HEK293 (cell line): ENCODE results near the gene TMEM218.

Source experiments
- CTCF ChIA-PET: fragments of 350-600 bp; formaldehyde crosslinking; extraction: SDS; loops from one replicate; lab custom pipeline; 2021; ENCODE audit warnings: antibody characterized with exemption; lab: Yijun Ruan, JAX
- POLR2A ChIA-PET: fragments of 300-600 bp; formaldehyde crosslinking; extraction: SDS; loops from one replicate; lab custom pipeline; 2020; ENCODE audit warnings: antibody characterized with exemption, inconsistent platforms; lab: Yijun Ruan, JAX
- H3K27ac ChIP-seq: fragments of 200-500 bp; sonication (Bioruptor generic); 2 replicates; pipeline ENCODE4 v1.5.1; 2014; ENCODE audit warnings: low read depth, low read length, control low read depth, inconsistent platforms; ENCODE audit errors: extremely low read depth
- H3K36me3 ChIP-seq, 2 experiments: fragments of 200-500 bp in 1 of 2; sonication (Bioruptor generic) in 1 of 2; 1 replicate in 1 of 2; 2 replicates in 1 of 2; pipeline ENCODE4 v1.5.1; 2014 to 2017; ENCODE audit warnings: inconsistent platforms in 2 of 2, low read length in 2 of 2; ENCODE audit not compliant: control insufficient read depth in 2 of 2, insufficient read depth in 1 of 2
- H3K4me1 ChIP-seq: fragments of 200-500 bp; sonication (Bioruptor generic); 2 replicates; pipeline ENCODE4 v1.5.1; 2014; ENCODE audit warnings: mild to moderate bottlenecking, low read length, inconsistent platforms; ENCODE audit not compliant: control insufficient read depth, insufficient read depth
- H3K4me3 ChIP-seq: 2 replicates; pipeline ENCODE4 v1.5.1; 2011; ENCODE audit warnings: low read depth, mild to moderate bottlenecking, control low read depth, low read length, moderate library complexity
- H3K9me3 ChIP-seq: fragments of 200-500 bp; sonication (Bioruptor generic); 2 replicates; pipeline ENCODE4 v1.5.1; 2014; ENCODE audit warnings: low read depth, low read length, inconsistent platforms; ENCODE audit not compliant: control insufficient read depth, insufficient read depth
- GLIS1 ChIP-seq: fragments of 450-650 bp; formaldehyde crosslinking; IDR thresholded peaks from 2 replicates; pipeline ENCODE4 v1.5.1; 2016; ENCODE audit warnings: missing biosample characterization, missing genetic modification characterization
- KLF9 ChIP-seq: fragments of 450-650 bp; formaldehyde crosslinking; IDR thresholded peaks from 2 replicates; pipeline ENCODE4 v1.5.1; 2016; ENCODE audit warnings: missing biosample characterization, missing genetic modification characterization, low read depth
- SP2 ChIP-seq: fragments of 450-650 bp; formaldehyde crosslinking; IDR thresholded peaks from 2 replicates; pipeline ENCODE4 v1.5.1; 2016; ENCODE audit warnings: missing biosample characterization, missing genetic modification characterization
- ZBTB1 ChIP-seq: fragments of 450-650 bp; formaldehyde crosslinking; IDR thresholded peaks from 2 replicates; pipeline ENCODE4 v1.5.1; 2016; ENCODE audit warnings: missing biosample characterization, missing genetic modification characterization
- ZFHX2 ChIP-seq: fragments of 450-650 bp; formaldehyde crosslinking; conservative IDR thresholded peaks from 2 replicates; pipeline ENCODE4 v1.5.1; 2016; ENCODE audit warnings: missing biosample characterization, missing genetic modification characterization
- ZNF10 ChIP-seq: fragments of 450-650 bp; formaldehyde crosslinking; IDR thresholded peaks from 2 replicates; pipeline ENCODE4 v1.5.1; 2017; ENCODE audit warnings: missing biosample characterization, missing genetic modification characterization
- ZNF112 ChIP-seq: fragments of 450-650 bp; formaldehyde crosslinking; IDR thresholded peaks from 2 replicates; pipeline ENCODE4 v1.5.0; 2017; ENCODE audit warnings: missing biosample characterization, missing genetic modification characterization
- ZNF146 ChIP-seq: fragments of 450-650 bp; formaldehyde crosslinking; IDR thresholded peaks from 2 replicates; pipeline ENCODE4 v1.5.1; 2016; ENCODE audit warnings: missing biosample characterization, missing genetic modification characterization
- ZNF19 ChIP-seq: fragments of 450-650 bp; formaldehyde crosslinking; IDR thresholded peaks from 2 replicates; pipeline ENCODE4; 2016; ENCODE audit warnings: missing biosample characterization, missing genetic modification characterization, low read depth
- ZNF350 ChIP-seq: fragments of 450-650 bp; formaldehyde crosslinking; IDR thresholded peaks from 2 replicates; pipeline ENCODE4 v1.5.0; 2017; ENCODE audit warnings: missing biosample characterization, mild to moderate bottlenecking, missing genetic modification characterization
- ZNF366 ChIP-seq: fragments of 450-650 bp; formaldehyde crosslinking; conservative IDR thresholded peaks from 2 replicates; pipeline ENCODE4 v1.5.1; 2016; ENCODE audit warnings: missing biosample characterization, missing genetic modification characterization
- ZNF624 ChIP-seq: fragments of 450-650 bp; formaldehyde crosslinking; IDR thresholded peaks from 2 replicates; pipeline ENCODE4 v1.5.1; 2017; ENCODE audit warnings: missing biosample characterization, missing genetic modification characterization
- ZNF654 ChIP-seq: fragments of 450-650 bp; formaldehyde crosslinking; IDR thresholded peaks from 2 replicates; pipeline ENCODE4 v1.5.1; 2016; ENCODE audit warnings: low read depth, missing biosample characterization, missing genetic modification characterization
- TF ChIP-seq, protein P1 (sequence below): fragments of 450-650 bp; formaldehyde crosslinking; IDR thresholded peaks from 2 replicates; pipeline ENCODE4 v1.5.1; 2016; ENCODE audit warnings: missing biosample characterization, missing genetic modification characterization
- TF ChIP-seq, protein P2 (sequence below): fragments of 450-650 bp; formaldehyde crosslinking; conservative IDR thresholded peaks from 2 replicates; pipeline ENCODE4 v1.5.1; 2016; ENCODE audit warnings: low read depth, missing biosample characterization, missing genetic modification characterization
- TF ChIP-seq, protein P3 (sequence below): fragments of 450-650 bp; formaldehyde crosslinking; IDR thresholded peaks from 2 replicates; pipeline ENCODE4 v1.5.1; 2016; ENCODE audit warnings: missing biosample characterization, missing genetic modification characterization
- TF ChIP-seq, protein P4 (sequence below): fragments of 450-650 bp; formaldehyde crosslinking; IDR thresholded peaks from 2 replicates; pipeline ENCODE4 v1.5.1; 2016; ENCODE audit warnings: missing biosample characterization, missing genetic modification characterization
- TF ChIP-seq, protein P5 (sequence below): fragments of 450-650 bp; formaldehyde crosslinking; IDR thresholded peaks from 2 replicates; pipeline ENCODE4 v1.5.1; 2016; ENCODE audit warnings: missing biosample characterization, missing genetic modification characterization
- TF ChIP-seq, protein P6 (sequence below): fragments of 450-650 bp; formaldehyde crosslinking; IDR thresholded peaks from 2 replicates; pipeline ENCODE4 v1.5.1; 2017; ENCODE audit warnings: missing biosample characterization, mild to moderate bottlenecking, missing genetic modification characterization, moderate library complexity

Gene TMEM218

DNA sequence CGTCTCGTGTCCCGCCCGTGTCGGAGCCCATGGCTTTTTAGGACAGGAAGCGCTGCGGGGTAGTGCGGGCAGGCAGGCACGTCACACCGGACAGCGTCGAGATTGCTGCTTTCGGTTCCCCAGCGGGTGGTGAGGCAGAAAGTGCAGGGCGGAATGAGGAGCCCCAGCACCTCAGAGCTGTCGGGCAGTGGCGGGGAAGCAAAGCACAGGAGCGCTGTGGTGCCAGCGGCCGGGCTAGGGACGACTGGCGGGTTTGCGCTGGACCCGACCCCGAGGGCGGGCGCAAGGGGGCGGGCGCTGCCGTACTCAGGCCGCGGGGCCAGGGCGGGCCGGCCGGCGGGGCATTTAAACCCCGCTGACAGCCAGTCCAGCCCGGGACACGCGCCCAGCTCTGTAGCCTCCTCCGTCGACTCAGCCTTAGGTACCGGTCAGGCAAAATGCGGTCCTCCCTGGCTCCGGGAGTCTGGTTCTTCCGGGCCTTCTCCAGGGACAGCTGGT lies 48.4 kb downstream of the TMEM218 start, which contains the start of gene SLC37A2 (continued):
- no peak for TF ChIP-seq ZNF146
- TF ChIP-seq ZNF624 = no peak
- TF ChIP-seq KLF9 (tag by site-specific recombination) = no peak
- TF ChIP-seq, all 188 proteins: peak for 18

DNA sequence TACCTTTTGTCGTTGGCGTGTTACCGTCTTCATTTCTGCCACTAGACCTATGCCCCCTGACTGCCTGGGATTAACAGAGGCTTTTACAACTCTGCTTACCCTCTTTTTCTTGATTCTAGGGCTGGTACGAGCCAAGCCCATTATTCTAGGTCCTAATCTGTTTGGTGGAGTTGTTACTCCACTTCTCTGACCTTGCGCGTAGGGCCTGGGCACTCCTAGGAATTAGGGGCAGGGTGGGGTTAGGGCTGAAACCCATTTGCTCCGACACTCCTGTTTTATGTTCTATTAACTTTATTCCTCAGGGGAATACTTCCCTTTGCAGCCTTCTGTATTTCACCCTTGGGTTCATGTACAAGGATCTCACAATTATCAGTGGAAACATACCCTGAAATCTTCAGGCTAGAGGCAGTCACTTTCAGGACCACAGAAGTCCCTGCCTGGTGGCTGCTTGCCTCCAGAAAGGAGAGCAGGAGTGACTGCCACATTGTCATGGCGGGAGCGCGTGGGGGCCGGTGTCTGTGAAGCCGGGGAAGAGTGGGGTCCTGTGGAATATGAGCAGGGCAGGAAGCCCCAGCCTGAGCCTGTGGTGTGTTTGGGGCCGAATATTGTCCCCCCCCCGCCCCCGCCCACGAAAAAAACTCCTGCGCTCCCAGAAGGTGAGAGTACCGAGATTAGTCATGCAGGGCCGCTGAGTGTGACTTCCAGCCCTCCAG lies 49.1 kb downstream of the TMEM218 start:
- Histone ChIP-seq H3K4me3 (peak overlapping the region; percentile 53), H3K4me1 (no peaks in the 10 kb centered on the region), H3K27ac (no peak overlapping the region), H3K36me3 (no peaks in the 10 kb centered on the region), H3K9me3 (no peaks in the 10 kb centered on the region)
- POLR2A ChIA-PET = interaction anchor here (0.6 kb wide), 1 partner anchor 1139 kb away, joined by 3 read pairs; no protein-coding TSS in a partner anchor
- CTCF ChIA-PET = interaction anchor here (0.8 to 1.0 kb wide), 2 partner anchors 281 to 284 kb away, joined by 4 to 5 read pairs; no protein-coding TSS in a partner anchor
- no peak for TF ChIP-seq GLIS1 (tag by site-specific recombination)
- 0 out of 2 replicates have a peak, but pooled peaks have one; percentile 13 for TF ChIP-seq ZNF366 (tag by site-specific recombination)
- TF ChIP-seq, protein P1, sequence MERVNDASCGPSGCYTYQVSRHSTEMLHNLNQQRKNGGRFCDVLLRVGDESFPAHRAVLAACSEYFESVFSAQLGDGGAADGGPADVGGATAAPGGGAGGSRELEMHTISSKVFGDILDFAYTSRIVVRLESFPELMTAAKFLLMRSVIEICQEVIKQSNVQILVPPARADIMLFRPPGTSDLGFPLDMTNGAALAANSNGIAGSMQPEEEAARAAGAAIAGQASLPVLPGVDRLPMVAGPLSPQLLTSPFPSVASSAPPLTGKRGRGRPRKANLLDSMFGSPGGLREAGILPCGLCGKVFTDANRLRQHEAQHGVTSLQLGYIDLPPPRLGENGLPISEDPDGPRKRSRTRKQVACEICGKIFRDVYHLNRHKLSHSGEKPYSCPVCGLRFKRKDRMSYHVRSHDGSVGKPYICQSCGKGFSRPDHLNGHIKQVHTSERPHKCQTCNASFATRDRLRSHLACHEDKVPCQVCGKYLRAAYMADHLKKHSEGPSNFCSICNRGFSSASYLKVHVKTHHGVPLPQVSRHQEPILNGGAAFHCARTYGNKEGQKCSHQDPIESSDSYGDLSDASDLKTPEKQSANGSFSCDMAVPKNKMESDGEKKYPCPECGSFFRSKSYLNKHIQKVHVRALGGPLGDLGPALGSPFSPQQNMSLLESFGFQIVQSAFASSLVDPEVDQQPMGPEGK (tag by site-specific recombination) = peak; percentile 79
- no peak for TF ChIP-seq ZNF350 (tag by site-specific recombination)
- TF ChIP-seq, protein P2, sequence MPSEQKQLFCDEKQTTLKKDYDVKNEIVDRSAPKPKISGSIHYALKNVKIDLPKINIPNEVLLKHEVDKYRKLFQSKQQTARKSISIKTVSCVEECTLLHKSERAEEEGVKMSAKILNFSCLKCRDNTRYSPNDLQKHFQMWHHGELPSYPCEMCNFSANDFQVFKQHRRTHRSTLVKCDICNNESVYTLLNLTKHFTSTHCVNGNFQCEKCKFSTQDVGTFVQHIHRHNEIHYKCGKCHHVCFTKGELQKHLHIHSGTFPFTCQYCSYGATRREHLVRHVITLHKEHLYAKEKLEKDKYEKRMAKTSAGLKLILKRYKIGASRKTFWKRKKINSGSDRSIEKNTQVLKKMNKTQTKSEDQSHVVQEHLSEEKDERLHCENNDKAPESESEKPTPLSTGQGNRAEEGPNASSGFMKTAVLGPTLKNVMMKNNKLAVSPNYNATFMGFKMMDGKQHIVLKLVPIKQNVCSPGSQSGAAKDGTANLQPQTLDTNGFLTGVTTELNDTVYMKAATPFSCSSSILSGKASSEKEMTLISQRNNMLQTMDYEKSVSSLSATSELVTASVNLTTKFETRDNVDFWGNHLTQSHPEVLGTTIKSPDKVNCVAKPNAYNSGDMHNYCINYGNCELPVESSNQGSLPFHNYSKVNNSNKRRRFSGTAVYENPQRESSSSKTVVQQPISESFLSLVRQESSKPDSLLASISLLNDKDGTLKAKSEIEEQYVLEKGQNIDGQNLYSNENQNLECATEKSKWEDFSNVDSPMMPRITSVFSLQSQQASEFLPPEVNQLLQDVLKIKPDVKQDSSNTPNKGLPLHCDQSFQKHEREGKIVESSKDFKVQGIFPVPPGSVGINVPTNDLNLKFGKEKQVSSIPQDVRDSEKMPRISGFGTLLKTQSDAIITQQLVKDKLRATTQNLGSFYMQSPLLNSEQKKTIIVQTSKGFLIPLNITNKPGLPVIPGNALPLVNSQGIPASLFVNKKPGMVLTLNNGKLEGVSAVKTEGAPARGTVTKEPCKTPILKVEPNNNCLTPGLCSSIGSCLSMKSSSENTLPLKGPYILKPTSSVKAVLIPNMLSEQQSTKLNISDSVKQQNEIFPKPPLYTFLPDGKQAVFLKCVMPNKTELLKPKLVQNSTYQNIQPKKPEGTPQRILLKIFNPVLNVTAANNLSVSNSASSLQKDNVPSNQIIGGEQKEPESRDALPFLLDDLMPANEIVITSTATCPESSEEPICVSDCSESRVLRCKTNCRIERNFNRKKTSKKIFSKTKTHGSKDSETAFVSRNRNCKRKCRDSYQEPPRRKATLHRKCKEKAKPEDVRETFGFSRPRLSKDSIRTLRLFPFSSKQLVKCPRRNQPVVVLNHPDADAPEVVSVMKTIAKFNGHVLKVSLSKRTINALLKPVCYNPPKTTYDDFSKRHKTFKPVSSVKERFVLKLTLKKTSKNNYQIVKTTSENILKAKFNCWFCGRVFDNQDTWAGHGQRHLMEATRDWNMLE (tag by site-specific recombination) = no peak
- no peak for TF ChIP-seq ZNF19 (tag by site-specific recombination)
- TF ChIP-seq ZBTB1 = no peak
- TF ChIP-seq ZNF654 (tag by site-specific recombination) = no peak
- TF ChIP-seq, protein P3, sequence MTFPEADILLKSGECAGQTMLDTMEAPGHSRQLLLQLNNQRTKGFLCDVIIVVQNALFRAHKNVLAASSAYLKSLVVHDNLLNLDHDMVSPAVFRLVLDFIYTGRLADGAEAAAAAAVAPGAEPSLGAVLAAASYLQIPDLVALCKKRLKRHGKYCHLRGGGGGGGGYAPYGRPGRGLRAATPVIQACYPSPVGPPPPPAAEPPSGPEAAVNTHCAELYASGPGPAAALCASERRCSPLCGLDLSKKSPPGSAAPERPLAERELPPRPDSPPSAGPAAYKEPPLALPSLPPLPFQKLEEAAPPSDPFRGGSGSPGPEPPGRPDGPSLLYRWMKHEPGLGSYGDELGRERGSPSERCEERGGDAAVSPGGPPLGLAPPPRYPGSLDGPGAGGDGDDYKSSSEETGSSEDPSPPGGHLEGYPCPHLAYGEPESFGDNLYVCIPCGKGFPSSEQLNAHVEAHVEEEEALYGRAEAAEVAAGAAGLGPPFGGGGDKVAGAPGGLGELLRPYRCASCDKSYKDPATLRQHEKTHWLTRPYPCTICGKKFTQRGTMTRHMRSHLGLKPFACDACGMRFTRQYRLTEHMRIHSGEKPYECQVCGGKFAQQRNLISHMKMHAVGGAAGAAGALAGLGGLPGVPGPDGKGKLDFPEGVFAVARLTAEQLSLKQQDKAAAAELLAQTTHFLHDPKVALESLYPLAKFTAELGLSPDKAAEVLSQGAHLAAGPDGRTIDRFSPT (tag by site-specific recombination) = no peak
- TF ChIP-seq ZNF112 (tag by site-specific recombination) = no peak
- TF ChIP-seq, protein P4, sequence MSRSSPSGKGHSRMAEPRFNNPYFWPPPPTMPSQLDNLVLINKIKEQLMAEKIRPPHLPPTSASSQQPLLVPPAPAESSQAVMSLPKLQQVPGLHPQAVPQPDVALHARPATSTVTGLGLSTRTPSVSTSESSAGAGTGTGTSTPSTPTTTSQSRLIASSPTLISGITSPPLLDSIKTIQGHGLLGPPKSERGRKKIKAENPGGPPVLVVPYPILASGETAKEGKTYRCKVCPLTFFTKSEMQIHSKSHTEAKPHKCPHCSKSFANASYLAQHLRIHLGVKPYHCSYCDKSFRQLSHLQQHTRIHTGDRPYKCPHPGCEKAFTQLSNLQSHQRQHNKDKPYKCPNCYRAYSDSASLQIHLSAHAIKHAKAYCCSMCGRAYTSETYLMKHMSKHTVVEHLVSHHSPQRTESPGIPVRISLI (tag by site-specific recombination) = peak; percentile 33; the same call in 1 of the 2 replicates
- TF ChIP-seq ZNF10 (tag by site-specific recombination) = no peak
- peak; percentile 26; the same call in 1 of the 2 replicates for TF ChIP-seq ZFHX2 (tag by site-specific recombination)
- TF ChIP-seq, protein P5, sequence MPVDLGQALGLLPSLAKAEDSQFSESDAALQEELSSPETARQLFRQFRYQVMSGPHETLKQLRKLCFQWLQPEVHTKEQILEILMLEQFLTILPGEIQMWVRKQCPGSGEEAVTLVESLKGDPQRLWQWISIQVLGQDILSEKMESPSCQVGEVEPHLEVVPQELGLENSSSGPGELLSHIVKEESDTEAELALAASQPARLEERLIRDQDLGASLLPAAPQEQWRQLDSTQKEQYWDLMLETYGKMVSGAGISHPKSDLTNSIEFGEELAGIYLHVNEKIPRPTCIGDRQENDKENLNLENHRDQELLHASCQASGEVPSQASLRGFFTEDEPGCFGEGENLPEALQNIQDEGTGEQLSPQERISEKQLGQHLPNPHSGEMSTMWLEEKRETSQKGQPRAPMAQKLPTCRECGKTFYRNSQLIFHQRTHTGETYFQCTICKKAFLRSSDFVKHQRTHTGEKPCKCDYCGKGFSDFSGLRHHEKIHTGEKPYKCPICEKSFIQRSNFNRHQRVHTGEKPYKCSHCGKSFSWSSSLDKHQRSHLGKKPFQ (tag by site-specific recombination) = peak; percentile 63; the same call in 1 of the 2 replicates
- TF ChIP-seq SP2 (tag by site-specific recombination) = no peak
- TF ChIP-seq, protein P6, sequence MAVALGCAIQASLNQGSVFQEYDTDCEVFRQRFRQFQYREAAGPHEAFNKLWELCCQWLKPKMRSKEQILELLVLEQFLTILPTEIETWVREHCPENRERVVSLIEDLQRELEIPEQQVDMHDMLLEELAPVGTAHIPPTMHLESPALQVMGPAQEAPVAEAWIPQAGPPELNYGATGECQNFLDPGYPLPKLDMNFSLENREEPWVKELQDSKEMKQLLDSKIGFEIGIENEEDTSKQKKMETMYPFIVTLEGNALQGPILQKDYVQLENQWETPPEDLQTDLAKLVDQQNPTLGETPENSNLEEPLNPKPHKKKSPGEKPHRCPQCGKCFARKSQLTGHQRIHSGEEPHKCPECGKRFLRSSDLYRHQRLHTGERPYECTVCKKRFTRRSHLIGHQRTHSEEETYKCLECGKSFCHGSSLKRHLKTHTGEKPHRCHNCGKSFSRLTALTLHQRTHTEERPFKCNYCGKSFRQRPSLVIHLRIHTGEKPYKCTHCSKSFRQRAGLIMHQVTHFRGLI (tag by site-specific recombination) = no peak
